Measurements from ENCODE around the gene RASAL3.

RASAL3 gene

GRCh38 chr19:15432629-15433518 lies 31.5 kb downstream of the RASAL3 start:
- DNase-seq = peak; percentile 90

GRCh38 chr19:15432018-15432494 lies 32.3 kb downstream of the RASAL3 start:
- no peak for DNase-seq

GRCh38 chr19:15431396-15432017 lies 32.8 kb downstream of the RASAL3 start:
- no peak for DNase-seq

GRCh38 chr19:15430526-15431120 lies 33.7 kb downstream of the RASAL3 start:
- no peak for DNase-seq

- no peak for DNase-seq
These were observed 34.4 kb downstream of the RASAL3 start for GRCh38 chr19:15429825-15430467.

- DNase-seq = no peak
These were observed 35.2 kb downstream of the RASAL3 start for GRCh38 chr19:15428956-15429824.

GRCh38 chr19:15427991-15428471 lies 36.3 kb downstream of the RASAL3 start:
- no peak for DNase-seq

GRCh38 chr19:15427350-15427700 lies 37.0 kb downstream of the RASAL3 start:
- DNase-seq = no peak

- DNase-seq = no peak
These were observed 37.6 kb downstream of the RASAL3 start for GRCh38 chr19:15426485-15427349.

GRCh38 chr19:15425321-15425950 lies 38.9 kb downstream of the RASAL3 start:
- DNase-seq = no peak

- DNase-seq = no peak
These were observed 39.6 kb downstream of the RASAL3 start for GRCh38 chr19:15424692-15425272.

GRCh38 chr19:15424121-15424520 lies 40.2 kb downstream of the RASAL3 start:
- no peak for DNase-seq

GRCh38 chr19:15423130-15423529 lies 41.2 kb downstream of the RASAL3 start:
- no peak for DNase-seq

- DNase-seq = no peak
These were observed 41.9 kb downstream of the RASAL3 start for GRCh38 chr19:15422296-15423075.

GRCh38 chr19:15421721-15422260 lies 42.6 kb downstream of the RASAL3 start:
- no peak for DNase-seq

- no peak for DNase-seq
These were observed 43.1 kb downstream of the RASAL3 start for GRCh38 chr19:15421136-15421695.

GRCh38 chr19:15419413-15420025 lies 44.8 kb downstream of the RASAL3 start:
- DNase-seq = no peak

Measured in fibroblast of skin of right quadriceps (primary cell).